Measurements from ENCODE around the gene TMPRSS6. TPM values are rescaled to one million over a fixed set of nuclear protein-coding genes. Genes with fewer than 3 reads are reported as not detected.

The TMPRSS6 gene
- total and polyA plus RNA-seq, 2 of the 8 experiments (the other 6 are each of a cell fraction or from before 2014, with no cell fraction given), result 0.02 TPM; not detected in 1

- ChIA-PET CTCF (ENCODE audit: partially characterized antibody) (interaction anchor here (0.7 to 1.8 kb wide), 3 partner anchors 9 to 381 kb away, joined by 3 to 4 read pairs (median 3); no protein-coding TSS in a partner anchor), POLR2A (ENCODE audit: partially characterized antibody) (interaction anchor here (1.6 kb wide), 1 partner anchor 28 kb away, joined by 3 read pairs; no protein-coding TSS in a partner anchor)
- H3K79me1 ChIP-seq (ENCODE audit: low read depth, low read length), result no peaks in the 10 kb centered on the region
- peaks cover 0 to 7% (median 0%) of the 10 kb centered on the region in 4 experiments; a peak in 4 of 7 replicates for H3K4me1 ChIP-seq (replicated peaks in 1 of 4; ENCODE audit: control insufficient read depth in 3 of 4, insufficient read depth in 4 of 4, low read length in 3 of 4)
- no peak overlapping the region for H4K91ac ChIP-seq (replicated peaks; ENCODE audit: insufficient read length, low read length)
- no peaks in the 10 kb centered on the region for H3K23me2 ChIP-seq (ENCODE audit: low read depth, low read length)
- H3K18ac ChIP-seq (ENCODE audit: extremely low read depth, low read length), result no peak overlapping the region
- H3K23ac ChIP-seq (ENCODE audit: insufficient read length), result no peak overlapping the region
- no peak overlapping the region for H2BK120ac ChIP-seq (replicated peaks; ENCODE audit: low read depth, low read length)
- no peak overlapping the region for H3K9ac ChIP-seq (replicated peaks in 1 of 4; ENCODE audit: extremely low read depth in 1 of 4, low read depth in 3 of 4, low read length in 3 of 4)
- no peak overlapping the region for H3K56ac ChIP-seq (replicated peaks; ENCODE audit: insufficient read length, low read depth, low read length)
- H3K4me2 ChIP-seq (ENCODE audit: insufficient read depth in 1 of 2, low read depth in 2 of 2, low read length in 2 of 2), result no peak overlapping the region
- H2AK5ac ChIP-seq (ENCODE audit: low read depth, low read length), result no peak overlapping the region
- DNase-seq (ENCODE audit: low read depth in 1 of 2, low spot score in 2 of 2), result no peak
- H3K14ac ChIP-seq (ENCODE audit: insufficient read length), result no peak overlapping the region
- H3K27me3 ChIP-seq (replicated peaks in 1 of 4; ENCODE audit: control insufficient read depth in 3 of 4, extremely low read depth in 1 of 4, insufficient read depth in 3 of 4, low read length in 3 of 4), result peaks cover 0 to 2% (median under 1%) of the 10 kb centered on the region in 4 experiments; a peak in 1 of 7 replicates
- H4K5ac ChIP-seq (ENCODE audit: insufficient read length, low read depth, low read length), result no peak overlapping the region
- H2BK20ac ChIP-seq (ENCODE audit: low read length), result no peak overlapping the region
- WGBS, 2 experiments (ENCODE audit: extremely low coverage in 1 of 2, insufficient coverage in 1 of 2, insufficient read length in 1 of 2, insufficient replicate concordance in 2 of 2, low coverage in 1 of 2, low lambda C conversion rate in 2 of 2, missing lambda C conversion rate in 1 of 2), result 86% methylated on average over 5 of the region's 5 CpGs; no CpG with 5 or more reads in 1 of the 2 experiments
- no peak overlapping the region for H2BK12ac ChIP-seq (ENCODE audit: low read depth, low read length)
- FAIRE-seq, result no peak
- H3K4ac ChIP-seq (replicated peaks; ENCODE audit: insufficient read length, low read depth, low read length), result no peak overlapping the region
- no peak overlapping the region for H4K8ac ChIP-seq (ENCODE audit: extremely low read depth, insufficient read depth, low read length)
- no peak overlapping the region for H3K4me3 ChIP-seq (ENCODE audit: extremely low read depth in 1 of 4, insufficient read depth in 2 of 4, low read depth in 3 of 4, low read length in 4 of 4)
- no peak overlapping the region for H2BK15ac ChIP-seq (ENCODE audit: low read length)
- H2BK5ac ChIP-seq (ENCODE audit: low read depth, low read length), result no peak overlapping the region
- no peak overlapping the region for H3K27ac ChIP-seq (ENCODE audit: low read depth, low read length)
- H4K20me1 ChIP-seq (replicated peaks in 1 of 2; ENCODE audit: control insufficient read depth in 1 of 2, insufficient read depth in 2 of 2, low read length in 2 of 2), result no peaks in the 10 kb centered on the region
- H3K9me3 ChIP-seq (ENCODE audit: insufficient read depth in 2 of 2, low read depth in 1 of 2, low read length in 1 of 2), result no peaks in the 10 kb centered on the region
- H2AFZ ChIP-seq (ENCODE audit: low read length), result no peak overlapping the region
- H3K79me2 ChIP-seq (ENCODE audit: control insufficient read depth in 1 of 2, insufficient read depth in 2 of 2, low read length in 2 of 2), result no peaks in the 10 kb centered on the region
- H3K36me3 ChIP-seq (ENCODE audit: control insufficient read depth in 2 of 4, insufficient read depth in 4 of 4, low read length in 3 of 4), result no peaks in the 10 kb centered on the region
- TF ChIP-seq BRCA1 (IDR thresholded peaks at IDR 0.05; ENCODE audit: low read depth, low read length), result no peak
- TF ChIP-seq PHF8 (conservative IDR thresholded peaks at IDR 0.05; ENCODE audit: low read depth, low read length), result no peak
These were observed 8.6 kb upstream of the TMPRSS6 start for GRCh38 chr22:37118083-37118482.
